ENCODE results near the gene DLD.
"Not testable (repeated sequence)": the region's sequence is repeated elsewhere in the genome, so short reads cannot be mapped to it uniquely, and the experiment has no call there.

The DLD gene

DNA sequence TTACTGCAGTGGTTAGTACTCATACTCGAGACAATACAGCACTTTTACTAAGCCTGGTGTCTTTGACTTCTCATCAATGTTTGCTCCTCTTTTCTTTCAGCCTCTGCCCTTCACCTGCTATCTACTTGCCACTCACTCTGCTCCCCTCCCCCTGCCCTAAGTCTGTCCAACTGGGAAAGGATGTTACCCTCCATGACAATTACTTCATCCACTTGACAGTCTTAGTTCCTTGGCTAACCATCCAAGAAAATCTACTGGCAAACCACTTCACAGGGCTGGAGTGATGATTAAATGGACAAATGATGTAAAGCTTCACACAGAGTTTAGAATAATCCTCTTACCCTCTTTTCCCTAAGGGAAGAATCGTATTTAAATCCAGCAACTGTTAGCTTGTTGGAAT is 8.2 kb upstream of the DLD start:
- TF ChIP-seq, protein P1, sequence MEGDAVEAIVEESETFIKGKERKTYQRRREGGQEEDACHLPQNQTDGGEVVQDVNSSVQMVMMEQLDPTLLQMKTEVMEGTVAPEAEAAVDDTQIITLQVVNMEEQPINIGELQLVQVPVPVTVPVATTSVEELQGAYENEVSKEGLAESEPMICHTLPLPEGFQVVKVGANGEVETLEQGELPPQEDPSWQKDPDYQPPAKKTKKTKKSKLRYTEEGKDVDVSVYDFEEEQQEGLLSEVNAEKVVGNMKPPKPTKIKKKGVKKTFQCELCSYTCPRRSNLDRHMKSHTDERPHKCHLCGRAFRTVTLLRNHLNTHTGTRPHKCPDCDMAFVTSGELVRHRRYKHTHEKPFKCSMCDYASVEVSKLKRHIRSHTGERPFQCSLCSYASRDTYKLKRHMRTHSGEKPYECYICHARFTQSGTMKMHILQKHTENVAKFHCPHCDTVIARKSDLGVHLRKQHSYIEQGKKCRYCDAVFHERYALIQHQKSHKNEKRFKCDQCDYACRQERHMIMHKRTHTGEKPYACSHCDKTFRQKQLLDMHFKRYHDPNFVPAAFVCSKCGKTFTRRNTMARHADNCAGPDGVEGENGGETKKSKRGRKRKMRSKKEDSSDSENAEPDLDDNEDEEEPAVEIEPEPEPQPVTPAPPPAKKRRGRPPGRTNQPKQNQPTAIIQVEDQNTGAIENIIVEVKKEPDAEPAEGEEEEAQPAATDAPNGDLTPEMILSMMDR (IDR thresholded peaks at IDR 0.05; ENCODE audit: low read depth, low read length): no peak
- in situ Hi-C loops (cut with HindIII; ENCODE audit: low sequenced_read_pairs): no loop called here
- no peak for DNase-seq (ENCODE audit: low read depth, low spot score)
- H3K4me3 ChIP-seq (ENCODE audit: low read depth, low read length): no peak overlapping the region

DNA sequence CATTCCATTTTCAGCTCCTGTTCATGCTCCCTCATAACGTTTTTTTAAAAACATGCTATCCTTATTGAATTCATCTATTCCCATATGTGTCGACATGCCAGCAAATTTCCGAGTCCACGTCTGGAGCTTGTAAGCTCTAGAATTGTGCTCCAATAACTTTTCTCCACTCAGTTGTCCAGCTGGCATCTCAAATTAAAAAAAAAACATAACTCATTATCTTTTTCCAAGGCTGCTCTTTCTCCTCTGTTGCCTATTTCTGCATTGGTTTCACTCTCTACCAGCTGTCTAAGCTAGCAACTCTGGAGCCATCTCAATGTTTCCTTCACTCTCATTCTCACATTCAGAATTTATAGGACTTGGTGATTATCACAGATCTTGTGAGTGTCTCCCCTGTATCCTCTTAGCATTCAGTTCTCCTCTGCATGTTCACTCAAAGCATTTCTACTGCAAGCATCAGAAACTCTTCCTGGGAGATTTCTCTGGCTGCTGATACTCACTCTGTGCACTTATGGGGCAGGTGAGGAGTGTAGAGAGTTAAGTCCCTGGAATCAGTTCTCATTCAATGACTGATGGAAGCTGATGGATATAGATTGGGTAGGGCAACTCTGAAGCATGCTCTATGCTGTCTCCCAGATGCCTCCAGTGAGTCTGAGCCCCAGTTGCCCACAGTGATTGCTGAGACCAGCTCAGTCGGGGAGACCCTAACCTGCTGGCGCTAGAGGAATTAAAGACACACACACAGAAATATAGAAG is 6.7 kb upstream of the DLD start:
- DNase-seq (ENCODE audit: low read depth, low spot score): no peak
- H3K4me3 ChIP-seq (ENCODE audit: low read depth, low read length): no peak overlapping the region
- TF ChIP-seq, protein P1 (IDR thresholded peaks at IDR 0.05; ENCODE audit: low read depth, low read length): no peak
- in situ Hi-C loops (cut with HindIII; ENCODE audit: low sequenced_read_pairs): no loop called here

DNA sequence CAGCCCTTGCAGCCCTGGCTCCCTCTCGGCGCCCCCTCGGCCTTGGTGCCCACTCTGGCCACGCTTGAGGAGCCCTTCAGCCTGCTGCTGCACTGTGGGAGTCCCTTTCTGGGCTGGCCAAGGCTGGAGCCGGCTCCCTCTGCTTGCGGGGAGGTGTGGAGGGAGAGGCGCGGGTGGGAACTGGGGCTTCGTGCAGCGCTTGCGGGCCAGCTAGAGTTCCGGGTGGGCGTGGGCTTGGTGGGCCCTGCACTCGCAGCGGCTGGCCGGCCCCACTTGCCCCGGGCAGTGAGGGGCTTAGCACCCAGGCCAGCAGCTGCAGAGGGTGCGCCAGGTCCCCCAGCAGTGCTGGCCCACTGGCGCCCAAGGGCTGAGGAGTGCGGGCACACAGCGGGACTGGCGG is 3.2 kb upstream of the DLD start:
- DNase-seq (ENCODE audit: low read depth, low spot score); H3K4me3 ChIP-seq (ENCODE audit: low read depth, low read length); in situ Hi-C loops (cut with HindIII; ENCODE audit: low sequenced_read_pairs): not testable (repeated sequence)

DNA sequence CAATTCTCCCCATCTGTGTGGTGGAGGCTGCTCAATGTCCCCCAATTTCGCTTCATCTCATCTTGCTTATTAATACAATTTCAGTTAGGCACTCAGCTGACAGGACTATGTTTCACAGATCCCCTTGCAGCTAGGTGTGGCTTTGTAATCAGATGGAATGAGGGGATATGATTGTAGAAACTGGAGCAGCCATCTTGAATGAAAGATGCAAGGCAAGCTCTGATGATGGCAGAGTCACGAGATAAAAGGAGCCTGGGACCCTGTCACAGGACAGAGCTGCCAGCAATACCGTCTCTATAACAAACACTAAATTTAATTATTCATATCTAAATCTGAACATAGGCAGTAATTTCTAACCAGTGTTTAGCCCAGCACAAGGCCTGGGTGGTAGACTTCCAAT is 991 bp upstream of the DLD start:
- no peak for DNase-seq (ENCODE audit: low read depth, low spot score)
- in situ Hi-C loops (cut with HindIII; ENCODE audit: low sequenced_read_pairs): no loop called here
- TF ChIP-seq, protein P1 (IDR thresholded peaks at IDR 0.05; ENCODE audit: low read depth, low read length): no peak
- H3K4me3 ChIP-seq (ENCODE audit: low read depth, low read length): no peak overlapping the region

DNA sequence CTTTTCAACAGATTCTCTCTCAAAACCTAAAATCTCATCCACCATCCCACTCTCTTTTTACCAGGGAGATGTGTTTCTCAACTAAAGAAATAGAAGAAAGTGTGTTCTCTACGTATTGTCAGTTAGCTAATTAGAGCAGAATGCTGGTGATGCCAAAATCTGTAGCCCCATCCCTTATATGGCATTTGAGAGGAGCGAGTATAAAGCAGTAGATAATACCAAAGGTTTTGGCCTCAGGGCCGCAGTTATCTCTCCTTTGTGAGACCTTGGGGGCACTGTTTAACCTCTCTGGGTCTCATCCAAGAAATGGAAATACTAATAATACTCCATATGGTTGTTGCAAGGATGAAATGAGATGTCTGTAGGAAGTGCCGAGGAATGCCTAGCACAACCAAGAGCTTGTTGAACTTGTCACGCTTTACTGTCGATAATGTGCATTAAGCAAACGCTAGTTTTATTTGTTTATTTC is 456 bp upstream of the DLD start:
- TF ChIP-seq, protein P1 (IDR thresholded peaks at IDR 0.05; ENCODE audit: low read depth, low read length): no peak
- peak overlapping the region; percentile 84 for H3K4me3 ChIP-seq (ENCODE audit: low read depth, low read length)
- in situ Hi-C loops (cut with HindIII; ENCODE audit: low sequenced_read_pairs): no loop called here
- no peak for DNase-seq (ENCODE audit: low read depth, low spot score)

DNA sequence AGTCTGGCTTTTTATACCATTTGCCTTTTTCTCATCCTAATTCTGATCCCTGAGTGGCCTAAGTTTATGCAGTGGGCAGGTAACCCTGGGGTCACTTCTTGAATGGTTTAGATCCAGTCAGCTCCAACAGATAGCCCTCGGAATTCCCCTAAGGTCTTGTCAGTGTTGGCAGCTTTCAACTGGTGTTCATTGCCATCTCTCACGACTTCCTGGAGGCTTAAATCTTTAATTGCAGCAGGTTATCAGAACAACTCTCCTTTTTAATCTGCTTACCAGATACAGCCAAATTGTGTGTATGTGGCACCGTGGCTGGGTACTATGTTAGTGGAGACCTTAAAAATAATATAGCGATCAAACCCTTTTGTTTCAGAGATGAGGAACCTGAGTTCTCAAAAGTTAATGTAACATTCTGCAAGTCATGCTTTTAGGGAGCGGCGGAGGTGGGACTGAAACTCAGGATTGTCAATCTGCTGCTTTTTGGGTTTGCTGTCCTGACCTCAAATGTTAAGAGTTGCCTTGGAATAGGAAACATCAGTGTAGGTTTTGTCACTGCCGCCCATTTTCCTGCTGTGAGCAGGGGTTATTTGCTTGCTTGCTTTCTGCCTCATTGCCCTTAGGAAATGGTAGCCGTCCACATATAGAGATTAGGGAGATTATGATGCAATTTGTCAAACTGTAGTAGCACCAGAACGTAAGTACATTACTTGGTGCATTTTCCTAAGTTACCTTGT is 818 bp downstream of the DLD start:
- TF ChIP-seq, protein P1 (IDR thresholded peaks at IDR 0.05; ENCODE audit: low read depth, low read length): no peak
- H3K4me3 ChIP-seq (ENCODE audit: low read depth, low read length): peak overlapping the region; percentile 84
- in situ Hi-C loops (cut with HindIII; ENCODE audit: low sequenced_read_pairs): no loop called here
- DNase-seq (ENCODE audit: low read depth, low spot score): no peak

DNA sequence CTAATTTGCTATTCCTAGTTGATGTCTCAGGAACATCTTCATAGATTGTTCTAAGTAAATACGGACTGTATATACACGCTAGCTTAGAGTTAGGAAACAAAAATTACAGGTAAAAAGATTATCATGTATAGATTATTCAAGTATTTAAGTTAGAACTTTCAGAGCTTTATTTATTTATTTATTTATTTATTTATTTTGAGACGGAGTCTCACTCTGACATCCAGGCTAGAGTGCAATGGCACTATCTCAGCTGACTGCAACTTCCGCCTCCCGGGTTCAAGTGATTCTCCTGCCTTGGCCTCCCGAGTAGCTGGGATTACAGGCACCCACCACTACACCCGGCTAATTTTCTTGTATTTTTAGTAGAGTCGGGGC is 1.4 kb downstream of the DLD start:
- in situ Hi-C loops (cut with HindIII; ENCODE audit: low sequenced_read_pairs); DNase-seq (ENCODE audit: low read depth, low spot score): not testable (repeated sequence)
- H3K4me3 ChIP-seq (ENCODE audit: low read depth, low read length): peak overlapping the region; percentile 84

Measured in astrocyte of the spinal cord (primary cell).